ENCODE results near the gene ADGRV1.

Gene ADGRV1

GRCh38 chr5:91158011-91158410, 599.4 kb downstream of the ADGRV1 start (continued):
- no peak for TF ChIP-seq ZNF26 (tag by site-specific recombination; IDR thresholded peaks at IDR 0.05)
- TF ChIP-seq TRIM28 (IDR thresholded peaks at IDR 0.05; ENCODE audit: borderline replicate concordance, low read length), result no peak

- H3K27ac ChIP-seq (ENCODE audit: extremely low read depth, low read depth, low read length), result no peak overlapping the region
- H3K36me3 ChIP-seq (ENCODE audit: control insufficient read depth in 2 of 2, insufficient read depth in 1 of 2, low read length in 2 of 2), result no peaks in the 10 kb centered on the region
- no peak overlapping the region for H3K4me3 ChIP-seq (ENCODE audit: low read depth, low read length)
- ChIA-PET POLR2A (no interaction called here), CTCF (interaction anchor here (0.6 kb wide), 1 partner anchor 185 kb away, joined by 3 read pairs; no protein-coding TSS in a partner anchor)
- no peaks in the 10 kb centered on the region for H3K9me3 ChIP-seq (ENCODE audit: control insufficient read depth, insufficient read depth, low read depth, low read length)
- no peaks in the 10 kb centered on the region for H3K4me1 ChIP-seq (ENCODE audit: control insufficient read depth, insufficient read depth, low read length)
- no peak for TF ChIP-seq SCRT1 (tag by site-specific recombination; IDR thresholded peaks at IDR 0.05; ENCODE audit: borderline replicate concordance)
- TF ChIP-seq ZBTB26 (tag by site-specific recombination; optimal IDR thresholded peaks at IDR 0.05), result no peak
- TF ChIP-seq ZNF610 (tag by site-specific recombination; IDR thresholded peaks at IDR 0.05; ENCODE audit: borderline replicate concordance), result no peak
- TF ChIP-seq ZNF280D (tag by site-specific recombination; IDR thresholded peaks at IDR 0.05), result no peak
- no peak for TF ChIP-seq ZNF112 (tag by site-specific recombination; IDR thresholded peaks at IDR 0.05)
- no peak for TF ChIP-seq ZNF2 (tag by site-specific recombination; IDR thresholded peaks at IDR 0.05)
- TF ChIP-seq KLF9 (tag by site-specific recombination; IDR thresholded peaks at IDR 0.05; ENCODE audit: low read depth), result no peak
- no peak for TF ChIP-seq ZNF416 (tag by site-specific recombination; IDR thresholded peaks at IDR 0.05)
- no peak for TF ChIP-seq ZNF518A (tag by site-specific recombination; conservative IDR thresholded peaks at IDR 0.05; ENCODE audit: low read depth)
- no peak for TF ChIP-seq SP2 (tag by site-specific recombination; IDR thresholded peaks at IDR 0.05)
- TF ChIP-seq ZNF174 (tag by site-specific recombination; IDR thresholded peaks at IDR 0.05), result no peak
- no peak for TF ChIP-seq ZNF239 (tag by site-specific recombination; IDR thresholded peaks at IDR 0.05)
- TF ChIP-seq KLF16 (tag by site-specific recombination; IDR thresholded peaks at IDR 0.05), result no peak
- no peak for TF ChIP-seq ZNF488 (tag by site-specific recombination; IDR thresholded peaks at IDR 0.05)
- no peak for TF ChIP-seq ZBTB10 (tag by site-specific recombination; IDR thresholded peaks at IDR 0.05)
- TF ChIP-seq ZNF341 (tag by site-specific recombination; IDR thresholded peaks at IDR 0.05; ENCODE audit: low read depth), result no peak
- no peak for TF ChIP-seq ZNF433 (tag by site-specific recombination; IDR thresholded peaks at IDR 0.05; ENCODE audit: low read depth)
- no peak for TF ChIP-seq ZNF292 (tag by site-specific recombination; IDR thresholded peaks at IDR 0.05; ENCODE audit: borderline replicate concordance, low read depth)
These were observed 601.0 kb downstream of the ADGRV1 start for GRCh38 chr5:91159647-91160046.
